Activated CD8-positive, alpha-beta memory T cell treated with anti-CD3 and anti-CD28 coated beads, Interleukin-2, amount 50 U/mL, for 48 hours (primary cell): ENCODE measurements around the gene EEF1A1.
"Not testable (repeated sequence)": the region's sequence is repeated elsewhere in the genome, so short reads cannot be mapped to it uniquely, and the experiment has no call there.

Experiments
- DNase-seq: peaks from one replicate; pipeline ENCODE4 v3.0.0-alpha.2; 2020

EEF1A1 gene

DNA sequence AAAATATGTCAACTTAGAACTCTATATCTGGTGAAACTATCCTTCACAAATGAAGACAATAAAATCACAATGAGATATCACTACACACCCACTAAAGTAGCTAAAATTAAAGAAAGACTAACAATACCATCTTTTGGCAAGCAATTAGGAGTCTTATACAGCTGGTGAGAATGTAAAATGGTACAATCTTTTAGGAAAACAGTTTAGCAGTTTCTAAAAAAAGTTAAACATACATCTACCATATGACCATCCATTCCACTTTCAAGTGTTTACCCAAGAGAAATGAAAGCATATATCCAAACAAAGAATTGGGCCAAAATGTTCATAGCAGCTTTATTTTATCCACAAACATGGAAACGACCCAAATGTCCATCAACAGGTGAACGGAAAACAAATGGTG is 13.8 kb upstream of the EEF1A1 start:
- no peak for DNase-seq

- DNase-seq, result no peak
Observed at GRCh38 chr6:73532293-73532692, 11.5 kb upstream of the EEF1A1 start.

- DNase-seq, result peak; percentile 25
Observed at GRCh38 chr6:73528897-73529296, 8.1 kb upstream of the EEF1A1 start.

GRCh38 chr6:73525546-73526330 is 4.9 kb upstream of the EEF1A1 start:
- DNase-seq, result no peak

- peak; percentile 89 for DNase-seq
Observed at GRCh38 chr6:73523434-73524123, 2.7 kb upstream of the EEF1A1 start.

- peak; percentile 88 for DNase-seq
Observed at GRCh38 chr6:73521351-73521985, 636 bp upstream of the EEF1A1 start.

GRCh38 chr6:73519926-73520687 is 725 bp downstream of the EEF1A1 start:
- peak; percentile 94 for DNase-seq

- DNase-seq, result peak; percentile 40
Observed at GRCh38 chr6:73518982-73519881, 1.6 kb downstream of the EEF1A1 start.

- DNase-seq, result peak; percentile 63
Observed at GRCh38 chr6:73518100-73518981, 2.5 kb downstream of the EEF1A1 start.

DNA sequence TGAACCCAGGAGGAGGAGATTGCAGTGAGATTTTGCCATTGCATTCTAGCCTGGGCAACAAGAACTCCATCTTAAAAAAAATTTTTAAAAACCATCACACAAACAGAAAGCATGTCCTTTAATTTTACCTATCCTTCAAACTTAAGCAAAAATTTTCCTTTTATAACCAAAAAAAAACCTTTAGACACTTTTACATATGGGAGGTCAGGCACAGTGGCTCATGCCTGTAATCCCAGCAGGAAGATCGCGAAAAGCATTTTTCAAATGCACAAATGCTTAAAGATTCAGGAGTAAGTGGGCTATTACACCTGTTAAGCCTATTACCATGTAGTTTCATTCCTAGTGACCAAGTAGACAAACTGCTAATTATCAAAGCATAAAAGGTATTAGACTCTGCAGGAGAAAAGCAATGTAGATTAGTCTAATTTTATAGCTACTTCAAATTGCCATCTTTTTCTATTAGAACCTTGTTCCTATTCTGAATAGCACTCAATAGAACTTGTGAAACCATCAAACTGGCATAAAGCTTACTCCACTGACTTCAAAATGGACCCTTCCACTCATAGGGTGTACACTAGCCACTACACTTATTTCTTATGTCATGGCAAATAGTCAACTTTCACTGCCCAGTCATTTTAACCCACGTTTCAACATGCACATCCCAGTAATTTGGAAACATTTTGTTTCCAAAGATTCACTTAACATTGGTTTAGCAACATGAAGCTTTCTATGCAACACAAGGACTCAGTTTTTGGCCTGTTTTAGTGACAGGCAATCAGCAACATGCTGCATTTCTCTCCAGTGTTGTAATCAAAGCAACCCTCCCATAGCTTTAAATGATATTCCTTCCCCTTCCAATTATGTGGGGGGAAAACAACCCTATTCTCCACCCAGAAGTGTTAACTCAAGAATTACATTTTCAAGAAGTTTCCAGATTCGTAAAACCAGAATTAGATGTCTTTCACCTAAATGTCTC is 4.0 kb downstream of the EEF1A1 start:
- DNase-seq, result peak; percentile 49

- DNase-seq, result peak; percentile 81
Observed at GRCh38 chr6:73515204-73515655, 5.6 kb downstream of the EEF1A1 start.

GRCh38 chr6:73514746-73515110 is 6.1 kb downstream of the EEF1A1 start:
- DNase-seq, result peak; percentile 78

GRCh38 chr6:73513496-73513854 is 7.4 kb downstream of the EEF1A1 start:
- no peak for DNase-seq

GRCh38 chr6:73511796-73512195 is 9.0 kb downstream of the EEF1A1 start:
- peak; percentile 51 for DNase-seq

DNA sequence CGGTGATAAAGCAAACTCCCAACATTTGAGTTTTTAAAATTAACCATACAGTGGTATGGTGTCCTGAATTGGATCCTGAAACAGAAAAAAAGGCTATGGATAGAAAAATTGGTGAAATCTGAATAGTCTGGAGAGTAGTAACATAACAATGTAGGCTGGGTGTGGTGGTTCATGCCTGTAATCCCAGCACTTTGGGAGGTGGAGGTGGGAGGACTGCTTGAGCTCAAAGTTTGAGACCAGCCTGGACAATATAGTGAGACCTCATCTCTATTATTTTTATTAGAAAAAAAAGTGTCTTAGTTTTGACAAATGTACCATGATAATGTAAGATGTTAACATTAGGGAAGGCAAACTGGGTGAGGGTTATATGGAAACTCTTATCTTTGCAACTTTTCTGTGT is 11.0 kb downstream of the EEF1A1 start:
- no peak for DNase-seq

DNA sequence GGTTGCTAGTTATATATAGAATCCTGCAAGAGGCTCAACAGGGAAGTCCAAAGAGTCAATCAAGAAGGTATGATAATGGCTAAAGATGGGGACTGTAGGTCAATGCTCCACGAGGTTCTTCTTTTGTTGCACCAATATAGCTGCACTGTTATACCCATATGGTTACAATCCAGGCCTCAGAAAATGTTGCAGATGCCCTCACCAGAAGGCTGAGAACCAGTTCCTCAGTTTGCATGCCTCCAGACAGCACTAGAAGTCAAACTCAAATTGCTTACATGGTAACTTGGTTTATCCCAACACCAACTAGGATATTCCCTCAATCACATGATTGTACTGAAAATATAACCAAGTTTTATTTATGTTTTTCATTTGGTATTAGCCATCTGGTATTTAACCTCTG is 12.1 kb downstream of the EEF1A1 start:
- DNase-seq, result no peak

DNA sequence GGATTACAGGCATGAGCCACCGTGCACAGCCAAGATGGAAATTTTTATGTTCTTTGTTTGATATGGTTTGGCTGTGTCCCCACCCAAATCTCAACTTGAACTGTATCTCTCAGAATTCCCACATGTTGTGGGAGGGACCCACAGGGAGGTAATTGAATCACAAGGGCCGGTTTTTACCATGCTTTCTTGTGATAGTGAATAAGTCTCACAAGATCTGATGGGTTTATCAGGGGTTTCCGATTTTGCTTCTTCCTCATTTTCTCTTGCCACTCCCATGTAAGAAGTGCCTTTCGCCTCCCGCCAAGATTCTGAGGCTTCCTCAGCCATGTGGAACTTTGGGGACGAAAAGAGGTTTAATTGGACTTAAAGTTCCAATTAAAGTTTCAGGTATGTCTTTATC is 14.6 kb downstream of the EEF1A1 start:
- DNase-seq, result no peak

DNA sequence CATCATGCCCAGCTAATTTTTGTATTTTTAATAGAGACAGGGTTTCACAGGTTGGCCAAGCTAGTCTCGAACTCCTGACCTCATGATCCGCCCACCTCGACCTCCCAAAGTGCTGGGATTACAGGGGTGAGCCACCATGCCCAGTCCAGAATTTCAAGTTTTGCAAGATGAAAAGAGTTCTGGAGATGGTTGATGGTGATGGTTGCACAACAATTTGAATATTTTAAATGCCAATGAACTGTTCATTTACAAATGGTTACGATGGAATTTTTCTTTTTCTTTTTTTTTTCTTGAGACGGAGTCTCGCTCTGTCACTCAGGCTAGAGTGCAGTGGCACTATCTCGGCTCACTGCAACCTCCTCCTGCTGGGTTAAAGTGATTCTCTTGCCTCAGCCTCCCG is 15.1 kb downstream of the EEF1A1 start:
- DNase-seq, result not testable (repeated sequence)

- no peak for DNase-seq
Observed at GRCh38 chr6:73505142-73505541, 15.7 kb downstream of the EEF1A1 start.

DNA sequence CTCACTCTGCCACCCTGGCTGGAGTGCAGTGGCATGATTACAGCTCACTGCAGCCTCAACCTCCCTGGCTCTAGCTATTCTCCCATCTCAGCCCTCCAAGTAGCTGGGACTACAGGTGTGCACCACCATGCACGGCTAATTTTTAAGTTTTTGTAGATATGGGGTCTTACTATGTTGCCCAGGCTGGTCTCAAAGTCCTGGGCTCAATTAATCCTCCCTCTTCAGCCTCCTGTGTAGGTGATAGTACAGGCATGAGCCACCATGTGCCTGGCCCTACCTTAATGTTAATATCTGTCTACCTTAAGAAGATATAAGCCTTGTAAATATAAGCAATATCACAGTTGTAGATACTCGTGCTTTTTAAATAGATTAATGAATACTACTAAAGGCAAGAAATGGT is 16.7 kb downstream of the EEF1A1 start:
- no peak for DNase-seq
